Measurements from ENCODE around the gene BNIPL. TPM values are rescaled to one million over a fixed set of nuclear protein-coding genes. Genes with fewer than 3 reads are reported as not detected.
A peak's percentile ranks its signal among the peaks of the same experiment; 100 is the strongest.

The BNIPL gene
- total RNA-seq, 4 donors from 2014 or later = 0.24 to 0.55 TPM; not detected in 2

- Histone ChIP-seq H3K4me1 (peaks cover 0 to 12% of the 10 kb centered on the region in 2 donors), H3K27ac (peak within 1 kb of the TSS; percentile 93 to 95), H3K27me3 (no peaks in the 10 kb centered on the region), H3K36me3 (no peaks in the 10 kb centered on the region), H3K4me3 (peak within 1 kb of the TSS; percentile 88 to 98), H3K9me3 (no peaks in the 10 kb centered on the region)
- TF ChIP-seq CTCF (IDR thresholded peaks at IDR 0.05) (no peak), POLR2A (IDR thresholded peaks at IDR 0.05) (peak; percentile 39 to 48)
- intact Hi-C loops (cut with DNase I; ENCODE audit: low total_unique reads) = no loop called here
- DNase-seq = peak; percentile 68 to 81
Observed at GRCh38 chr1:151060007-151060656, 23.7 kb downstream of the BNIPL start, which contains the start of gene MLLT11. MLLT11 (plus strand) TSS chr1:151060397; CDS start chr1:151067225, 6,828 bp downstream.

GRCh38 chr1:151060657-151061421 is 24.5 kb downstream of the BNIPL start:
- H3K9me3 ChIP-seq = no peaks in the 10 kb centered on the region
- peak overlapping the region; percentile 93 to 95 for H3K27ac ChIP-seq
- H3K4me1 ChIP-seq = peaks cover 0 to 9% of the 10 kb centered on the region in 2 donors
- no peak for TF ChIP-seq POLR2A (IDR thresholded peaks at IDR 0.05)
- no peak for TF ChIP-seq CTCF (IDR thresholded peaks at IDR 0.05)
- DNase-seq = no peak
- no peaks in the 10 kb centered on the region for H3K36me3 ChIP-seq
- intact Hi-C loops (cut with DNase I; ENCODE audit: low total_unique reads) = no loop called here
- H3K4me3 ChIP-seq = peak overlapping the region; percentile 88 to 98
- H3K27me3 ChIP-seq = no peaks in the 10 kb centered on the region

GRCh38 chr1:151061704-151062103 is 25.3 kb downstream of the BNIPL start:
- Histone ChIP-seq H3K27ac (peak overlapping the region; percentile 93 to 95), H3K4me1 (peaks cover 0 to under 1% of the 10 kb centered on the region in 2 donors), H3K27me3 (no peaks in the 10 kb centered on the region), H3K4me3 (no peak overlapping the region), H3K36me3 (no peaks in the 10 kb centered on the region), H3K9me3 (no peaks in the 10 kb centered on the region)
- TF ChIP-seq POLR2A (IDR thresholded peaks at IDR 0.05) (no peak), CTCF (IDR thresholded peaks at IDR 0.05) (no peak)
- intact Hi-C loops (cut with DNase I; ENCODE audit: low total_unique reads) = no loop called here
- DNase-seq = no peak

GRCh38 chr1:151062741-151063371 is 26.5 kb downstream of the BNIPL start:
- Histone ChIP-seq H3K9me3 (no peaks in the 10 kb centered on the region), H3K4me1 (no peaks in the 10 kb centered on the region), H3K27ac (peak overlapping the region; percentile 93 to 95), H3K27me3 (no peaks in the 10 kb centered on the region), H3K36me3 (no peaks in the 10 kb centered on the region), H3K4me3 (no peak overlapping the region)
- TF ChIP-seq CTCF (IDR thresholded peaks at IDR 0.05) (no peak), POLR2A (IDR thresholded peaks at IDR 0.05) (no peak)
- peak in 1 of 2 donors; percentile 69 for DNase-seq
- intact Hi-C loops (cut with DNase I; ENCODE audit: low total_unique reads) = no loop called here
